ENCODE data around the gene MED27.

GRCh38 chr9:131959056-131959455 is 120.6 kb downstream of the MED27 start:
- TF ChIP-seq CTCF (IDR thresholded peaks at IDR 0.05; ENCODE audit: borderline replicate concordance, extremely low read depth, low read length, poor library complexity, severe bottlenecking) (no peak), EZH2 (IDR thresholded peaks at IDR 0.05; ENCODE audit: borderline replicate concordance, low read depth, low read length, severe bottlenecking) (no peak)

Data from DND-41 (cell line).